ENCODE measurements around the gene DNAJC13.
"Not testable (repeated sequence)": the region's sequence is repeated elsewhere in the genome, so short reads cannot be mapped to it uniquely, and the experiment has no call there.

The DNAJC13 gene

DNA sequence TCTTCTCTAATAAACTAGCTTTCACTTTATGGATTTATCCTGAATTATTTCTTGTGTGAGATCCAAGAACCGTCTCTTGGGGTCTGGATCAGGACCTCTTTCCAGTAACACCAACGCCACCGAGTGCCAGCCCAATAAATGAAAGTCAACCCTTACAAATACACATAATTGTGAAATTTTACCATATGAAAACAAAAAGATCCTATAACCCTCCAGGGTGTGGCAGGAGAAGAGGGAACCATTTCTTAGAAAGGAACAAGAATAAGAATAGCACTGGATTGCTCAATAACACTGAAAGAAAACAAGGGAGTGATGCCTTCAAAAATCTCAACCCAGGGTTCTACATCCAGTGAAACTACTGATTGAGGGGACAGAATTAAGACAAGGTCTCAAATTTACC is 128.2 kb downstream of the DNAJC13 start:
- DNase-seq, result no peak

DNA sequence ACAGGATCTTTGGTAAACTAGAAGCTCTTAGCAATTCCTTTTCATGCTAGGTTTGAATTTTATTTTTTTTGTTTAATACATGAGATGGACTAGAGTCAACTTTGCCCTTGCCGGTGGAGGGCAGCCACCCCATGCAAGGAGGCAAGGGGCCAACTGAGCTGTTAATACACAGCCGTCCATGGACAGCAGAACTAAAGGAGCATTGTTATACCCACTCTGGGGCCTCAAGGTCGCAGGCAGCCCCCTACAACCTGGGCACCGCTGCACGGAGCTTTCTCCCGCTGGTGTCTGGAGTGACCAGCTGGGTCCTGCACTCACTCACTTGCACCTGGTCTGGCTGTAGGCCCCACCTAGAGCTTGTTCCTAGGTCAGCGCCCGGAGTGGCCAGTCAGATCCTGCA is 131.9 kb downstream of the DNAJC13 start:
- DNase-seq, result no peak

DNA sequence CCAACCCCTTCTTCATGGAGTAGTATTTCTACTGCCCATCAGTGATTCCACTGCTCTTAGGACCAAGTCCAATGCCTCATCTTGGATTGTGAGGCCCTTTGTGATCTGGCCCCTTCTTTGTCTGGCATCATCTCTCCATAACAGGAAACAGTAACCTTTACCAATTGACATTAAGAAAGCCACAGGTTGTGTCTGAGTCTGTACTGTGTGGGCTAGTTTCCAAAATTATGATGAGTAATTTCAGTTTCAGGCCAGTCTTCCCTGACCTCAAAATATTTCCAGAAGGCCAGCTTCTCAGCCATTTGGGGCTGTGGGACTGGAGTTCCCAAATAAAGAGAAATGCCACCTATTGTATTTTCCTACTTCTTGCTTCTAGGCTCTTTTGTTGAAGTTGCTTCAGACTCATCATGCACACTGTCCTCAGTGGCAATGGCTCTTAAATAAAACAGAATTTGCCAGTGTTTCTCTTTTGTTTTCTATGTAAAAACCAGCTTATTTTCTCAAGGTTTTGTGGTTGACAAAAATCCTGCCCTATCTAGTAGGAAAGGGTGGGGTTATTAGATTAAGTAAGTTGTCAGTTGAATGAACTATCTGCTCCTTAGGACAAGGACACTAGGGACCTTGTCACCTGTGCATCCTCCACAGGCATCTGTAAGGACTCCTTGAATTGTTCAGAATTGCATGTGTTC is 132.7 kb downstream of the DNAJC13 start:
- no peak for DNase-seq

DNA sequence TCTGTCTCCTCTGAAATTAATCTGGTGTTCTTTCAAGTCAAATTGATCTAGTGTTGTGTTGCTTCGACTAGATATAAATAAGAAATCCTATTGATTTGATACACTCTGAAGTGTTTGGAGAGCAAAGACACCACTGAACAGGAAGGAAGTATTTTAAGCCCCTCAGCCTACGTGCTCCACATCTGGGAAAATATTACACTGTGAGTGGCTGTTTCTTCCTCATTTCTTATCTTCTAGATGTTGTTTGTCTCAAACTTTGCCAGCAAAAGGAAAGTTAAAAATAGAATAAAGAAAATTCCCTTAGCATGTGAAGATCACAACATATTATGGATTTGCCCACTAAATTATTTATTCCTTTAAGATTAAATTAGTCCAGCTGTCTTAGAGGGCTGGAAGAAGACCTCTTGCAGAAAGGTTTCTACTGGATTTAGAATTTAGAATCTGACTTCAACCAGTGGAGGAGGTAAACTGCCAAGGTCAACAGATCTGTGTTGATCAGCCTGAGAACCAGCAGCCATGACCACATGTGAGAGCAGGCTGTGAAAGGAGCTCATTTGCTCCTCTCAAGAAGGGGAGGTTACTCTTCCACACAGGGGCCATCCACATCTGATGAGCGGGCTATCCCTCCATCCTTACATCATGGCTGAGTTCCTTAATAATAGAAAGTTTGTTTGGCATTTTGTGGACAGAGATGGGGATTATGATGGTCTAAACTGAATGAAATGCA is 133.4 kb downstream of the DNAJC13 start:
- no peak for DNase-seq

DNA sequence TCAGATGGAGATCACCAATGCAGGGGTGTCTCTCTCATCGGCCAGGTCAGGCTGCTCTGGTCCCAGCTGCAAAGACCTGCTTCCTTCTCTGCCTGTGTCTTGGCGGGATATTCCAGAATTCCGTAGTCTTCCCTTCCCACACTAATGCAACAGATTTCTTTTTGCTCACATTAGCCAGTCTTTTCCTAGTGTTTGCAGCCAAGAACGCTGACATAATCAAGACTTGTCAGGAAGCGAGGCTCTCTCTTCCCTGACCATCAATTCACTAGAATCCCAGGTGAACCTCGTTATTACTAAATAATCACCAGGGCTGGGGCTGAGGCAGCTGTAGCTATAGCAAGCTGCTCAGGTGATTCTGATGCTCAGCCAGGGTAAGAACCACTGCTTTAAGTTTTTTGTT is 136.5 kb downstream of the DNAJC13 start:
- no peak for DNase-seq

DNA sequence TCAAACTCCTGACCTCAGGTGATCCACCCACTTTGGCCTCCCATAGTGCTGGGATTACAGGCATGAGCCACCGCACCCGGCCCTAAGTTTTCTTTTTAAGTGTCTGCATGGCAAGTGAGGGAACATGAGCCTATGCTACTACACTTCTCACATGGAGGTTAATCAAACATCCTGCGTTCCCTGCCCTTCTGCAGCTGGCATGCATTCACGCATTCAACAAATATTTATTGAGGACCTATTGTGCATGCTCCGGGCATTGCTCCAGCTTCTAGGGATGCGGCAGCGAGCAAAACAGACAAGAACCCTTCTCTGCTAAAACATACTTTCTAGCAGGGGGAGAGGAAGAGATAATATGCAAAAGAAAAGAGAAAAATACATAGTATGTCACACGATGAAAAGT is 137.1 kb downstream of the DNAJC13 start:
- no peak for DNase-seq

DNA sequence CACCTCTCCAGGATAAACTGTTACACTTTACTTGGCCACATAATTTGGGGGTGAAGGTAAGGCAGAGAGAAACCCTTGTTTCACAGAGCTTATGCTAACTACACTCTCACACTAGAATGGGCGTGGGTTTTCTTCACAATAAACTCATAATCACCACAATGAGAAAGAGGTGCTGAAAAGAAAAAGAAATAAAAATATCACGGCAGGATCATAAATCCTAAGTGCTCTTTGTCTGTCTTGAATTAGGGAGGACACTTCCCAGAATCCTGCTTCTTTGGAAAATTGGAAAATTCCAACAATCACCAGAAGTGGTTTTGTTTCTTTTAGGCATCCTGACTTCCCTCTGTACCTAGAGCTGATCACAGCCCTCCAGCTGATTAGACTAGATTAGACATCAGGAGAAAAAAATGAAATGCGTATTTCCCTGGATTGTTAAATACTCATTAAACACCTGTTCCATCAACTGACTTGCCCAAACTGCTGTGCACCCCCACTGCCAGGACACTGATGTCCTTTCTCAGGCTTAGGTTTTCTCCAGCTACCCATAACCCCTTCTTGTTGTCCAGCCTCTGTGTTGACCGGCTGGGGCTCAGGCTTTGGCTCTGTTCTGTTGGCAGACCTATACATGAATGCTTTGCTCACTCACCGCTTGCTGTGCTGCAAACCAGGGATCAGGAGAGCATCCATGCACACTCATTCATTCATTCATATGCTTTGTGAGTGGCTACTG is 138.2 kb downstream of the DNAJC13 start:
- no peak for DNase-seq

DNA sequence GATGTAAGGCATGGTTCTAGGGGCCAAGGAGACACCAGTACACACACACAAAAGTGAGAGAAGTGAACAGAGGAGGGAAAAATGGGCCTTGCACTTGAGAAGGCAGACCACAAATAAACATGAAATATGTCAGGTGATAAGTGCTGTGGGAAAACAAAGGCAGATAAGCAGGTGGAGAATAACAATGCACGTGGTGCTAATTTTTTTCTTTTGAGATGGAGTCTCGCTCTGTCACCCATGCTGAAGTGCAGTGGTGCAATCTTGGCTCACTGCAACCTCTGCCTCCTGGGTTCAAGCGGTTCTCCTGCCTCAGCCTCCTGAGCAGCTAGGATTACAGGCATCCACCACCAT is 138.7 kb downstream of the DNAJC13 start:
- not testable (repeated sequence) for DNase-seq

DNA sequence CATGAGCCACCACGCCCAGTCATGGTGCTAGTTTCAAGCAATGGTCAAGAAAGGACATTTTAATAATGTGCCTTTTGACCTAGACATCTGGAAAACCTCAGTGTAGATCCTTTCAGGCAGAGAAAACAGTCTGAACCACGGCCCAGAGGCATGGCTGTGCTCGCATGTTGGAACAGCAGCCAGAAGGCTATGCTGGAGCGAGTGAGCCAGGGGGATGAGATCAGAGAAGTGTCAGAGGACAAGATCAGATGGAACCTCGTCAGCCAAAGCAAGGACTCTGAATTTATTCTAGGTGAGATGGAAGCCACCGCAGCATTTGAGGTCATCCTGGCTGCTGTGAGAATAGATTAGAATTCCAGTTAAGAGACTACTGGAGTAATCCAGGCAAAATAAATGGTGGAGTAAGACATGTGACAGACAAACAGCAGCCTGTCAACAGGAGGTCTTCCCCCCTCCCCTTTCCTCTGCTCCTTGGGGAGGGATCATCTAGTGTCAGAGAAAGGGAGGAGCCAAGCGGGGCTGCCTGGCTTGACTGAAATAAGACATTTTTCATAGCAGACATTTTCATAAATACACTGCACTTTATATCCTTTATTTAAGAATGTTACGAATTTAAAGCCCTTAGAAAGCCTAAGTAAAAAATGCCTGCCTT is 139.3 kb downstream of the DNAJC13 start:
- DNase-seq, result no peak

DNA sequence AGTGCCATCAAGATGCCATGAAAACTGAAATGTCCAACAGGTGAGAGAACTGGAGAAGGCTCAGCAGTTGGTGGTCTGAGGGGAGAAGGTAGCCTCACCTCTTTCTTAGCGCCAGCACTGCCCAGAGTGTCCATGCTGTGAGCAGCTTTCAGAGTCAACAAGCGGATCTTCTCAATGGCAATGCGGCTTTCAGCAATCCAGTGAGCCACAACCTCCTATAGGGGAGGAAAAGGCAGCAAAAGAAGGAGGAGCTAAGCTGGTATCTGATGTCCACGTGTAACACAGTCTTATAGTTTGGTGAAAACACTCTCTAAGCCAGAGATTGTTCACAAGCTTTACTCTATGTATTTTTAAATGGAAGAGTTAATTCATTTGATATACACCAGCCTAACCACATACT is 143.7 kb downstream of the DNAJC13 start:
- no peak for DNase-seq

DNA sequence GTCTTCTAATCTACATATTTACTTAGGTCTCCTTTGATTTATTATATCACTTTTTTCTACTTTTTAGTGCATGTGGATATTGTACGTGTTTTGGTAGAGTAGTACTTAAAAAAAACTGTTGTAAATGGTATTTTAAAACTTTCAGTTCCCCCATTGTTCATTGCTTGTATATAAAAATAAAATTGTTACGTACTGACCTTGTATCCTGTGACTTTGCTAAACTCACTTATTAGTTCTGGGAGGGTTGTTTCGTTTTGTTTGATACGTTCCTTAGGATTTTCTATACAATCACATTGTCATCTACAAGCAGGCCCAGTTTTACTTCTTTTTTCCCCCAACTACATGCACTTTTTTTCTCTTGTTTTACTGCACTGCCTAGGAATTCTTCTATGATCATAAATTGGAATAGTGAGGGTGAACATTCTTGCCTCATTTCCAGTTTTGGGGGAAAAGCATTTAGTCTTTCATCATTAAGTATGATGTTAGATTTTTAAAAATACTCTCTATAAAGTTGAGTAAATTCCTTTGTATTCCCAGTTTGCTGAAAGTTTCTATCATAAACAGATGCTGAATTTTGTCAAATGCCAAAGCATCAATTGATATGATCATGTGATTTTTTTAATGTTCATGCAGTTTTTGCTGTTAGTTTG is 146.2 kb downstream of the DNAJC13 start:
- no peak for DNase-seq

DNA sequence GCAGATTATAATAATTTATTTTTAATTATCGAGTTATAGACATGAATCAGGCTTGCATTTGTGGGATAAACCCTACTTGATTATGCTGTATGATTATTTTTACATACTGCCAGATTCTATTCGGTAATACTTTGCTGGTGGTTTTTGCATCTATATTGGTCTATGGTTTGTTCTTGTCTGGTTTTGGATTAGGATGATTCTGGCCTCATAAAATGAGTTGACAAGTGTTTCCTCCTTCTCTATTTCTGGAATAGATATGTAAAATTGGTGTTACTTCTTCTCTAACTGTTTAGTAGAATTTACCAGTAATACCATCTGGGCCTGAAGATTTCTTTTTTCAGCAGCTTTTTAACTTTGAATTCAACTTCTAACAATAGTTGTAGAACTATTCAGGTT is 146.8 kb downstream of the DNAJC13 start:
- DNase-seq, result no peak

DNA sequence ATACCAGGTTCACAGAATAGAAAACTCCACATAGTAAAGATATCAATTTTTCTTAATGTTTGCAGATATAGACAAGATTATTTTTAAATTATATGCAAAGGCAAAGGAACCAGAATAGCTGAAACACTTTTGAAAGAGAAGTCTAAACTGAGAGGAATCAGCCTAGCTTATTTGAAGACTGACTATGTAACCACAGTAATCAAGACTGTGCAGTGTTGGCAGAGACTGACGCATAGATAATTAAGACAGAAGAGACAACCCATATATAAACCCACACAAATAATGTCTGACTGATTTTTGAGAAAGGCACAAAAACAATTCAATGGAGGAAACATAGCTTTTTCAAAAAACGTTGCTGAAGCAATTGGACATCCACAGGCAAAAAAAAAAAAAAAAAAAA is 151.1 kb downstream of the DNAJC13 start:
- no peak for DNase-seq

DNA sequence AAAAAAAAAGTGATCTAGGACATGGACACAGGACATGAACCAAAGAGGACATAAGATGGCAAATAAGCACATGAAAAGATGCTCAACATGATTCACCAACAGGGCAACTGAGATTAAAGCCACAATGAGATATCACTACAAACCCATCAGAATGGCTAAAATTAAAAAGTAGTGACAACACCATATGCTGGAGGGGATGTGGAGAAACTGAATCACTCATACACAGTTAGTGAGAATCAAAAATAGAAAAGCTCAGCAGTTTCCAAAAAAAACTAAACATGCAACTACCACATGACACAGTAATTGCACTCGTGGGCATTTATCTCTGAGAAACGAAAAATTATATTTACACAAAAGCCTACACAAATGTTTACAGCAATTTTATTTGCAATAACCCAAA is 151.9 kb downstream of the DNAJC13 start:
- DNase-seq, result no peak

DNA sequence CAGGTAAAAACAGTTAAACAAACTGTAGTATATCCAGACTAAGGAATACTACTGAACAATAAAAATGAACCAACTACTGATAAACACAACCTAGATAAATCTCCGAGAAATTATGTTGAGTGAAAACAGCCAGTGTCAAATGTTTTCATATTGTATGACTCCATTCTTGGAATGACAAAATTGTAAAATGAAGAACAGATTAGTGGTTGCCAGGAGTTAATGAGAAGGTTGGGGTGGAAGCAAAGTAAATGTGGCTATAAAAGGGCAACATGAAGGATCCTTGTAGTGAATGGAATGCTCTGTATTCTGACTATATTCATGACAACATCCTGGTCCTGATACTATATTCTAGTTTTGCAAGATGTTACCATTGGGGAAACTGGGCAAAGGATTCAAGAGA is 152.3 kb downstream of the DNAJC13 start:
- no peak for DNase-seq

DNA sequence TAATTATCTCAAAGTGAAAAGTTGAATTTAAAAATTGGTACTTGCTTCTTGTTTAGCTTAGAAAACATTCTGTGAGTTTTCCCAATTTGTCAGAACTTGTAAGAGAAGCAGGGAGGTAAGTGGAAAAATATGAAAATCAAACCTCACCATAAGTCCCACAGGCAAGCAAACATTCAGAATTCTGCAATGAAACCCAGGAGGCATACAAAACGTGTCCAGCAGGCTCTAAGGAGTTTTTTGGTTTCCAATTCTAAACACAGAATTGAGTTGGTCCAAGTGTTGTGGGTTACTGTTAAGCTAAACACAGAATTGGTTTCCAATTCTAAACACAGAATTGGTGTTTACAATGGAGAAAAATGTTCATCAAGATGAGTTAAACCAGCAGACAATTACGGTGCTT is 152.7 kb downstream of the DNAJC13 start:
- no peak for DNase-seq

DNA sequence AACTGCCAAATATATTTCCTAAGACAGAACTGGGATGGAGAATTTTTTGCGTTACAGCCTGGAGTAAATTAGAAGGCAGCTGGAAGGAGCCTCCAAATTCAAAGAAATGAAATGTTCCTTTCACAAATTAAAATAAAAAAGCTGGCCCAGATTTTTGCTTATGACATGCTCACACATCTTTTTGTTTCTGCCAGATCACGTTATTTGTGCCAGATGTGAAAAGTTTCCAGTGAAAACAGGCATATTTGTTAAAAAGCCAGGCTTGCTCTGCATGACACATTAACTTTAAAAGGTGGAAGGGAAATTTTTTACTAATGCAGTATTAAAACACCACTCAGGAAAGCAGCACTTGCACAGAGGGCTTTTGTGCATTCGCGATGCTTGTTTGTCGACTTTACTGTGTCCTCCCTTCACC is 156.5 kb downstream of the DNAJC13 start:
- DNase-seq, result no peak

DNA sequence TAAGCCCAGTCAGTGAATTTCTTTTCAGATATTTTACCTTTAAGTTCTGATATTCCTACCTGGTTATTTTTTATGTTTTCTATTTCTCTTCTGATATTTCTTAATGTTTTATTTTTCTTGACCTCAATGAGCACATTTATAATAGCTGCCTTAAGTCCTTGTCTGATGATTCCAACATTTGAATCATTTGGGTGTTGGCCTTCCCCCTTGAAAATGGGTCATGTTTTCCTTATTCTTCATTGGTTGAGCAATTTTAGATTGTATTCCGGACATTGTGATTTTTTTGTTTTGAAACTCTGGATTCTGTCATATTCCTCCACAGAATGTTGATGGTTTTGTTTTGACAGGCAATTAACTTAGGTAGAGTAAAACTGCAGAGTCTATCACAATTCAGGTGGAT is 170.1 kb downstream of the DNAJC13 start:
- DNase-seq, result no peak

Data from activated CD4-positive, alpha-beta T cell treated with anti-CD3 and anti-CD28 coated beads, Interleukin-2, amount 50 U/mL, for 1 hour (primary cell).